ENCODE measurements around the gene TMEM143. TPM values are rescaled to one million over a fixed set of nuclear protein-coding genes. Genes with fewer than 3 reads are reported as not detected.
"Not testable (repeated sequence)": the region's sequence is repeated elsewhere in the genome, so short reads cannot be mapped to it uniquely, and the experiment has no call there.

Gene TMEM143
- total RNA-seq, 4 donors from 2014 or later = 6.7 to 21.0 (median 8.7) TPM

DNA sequence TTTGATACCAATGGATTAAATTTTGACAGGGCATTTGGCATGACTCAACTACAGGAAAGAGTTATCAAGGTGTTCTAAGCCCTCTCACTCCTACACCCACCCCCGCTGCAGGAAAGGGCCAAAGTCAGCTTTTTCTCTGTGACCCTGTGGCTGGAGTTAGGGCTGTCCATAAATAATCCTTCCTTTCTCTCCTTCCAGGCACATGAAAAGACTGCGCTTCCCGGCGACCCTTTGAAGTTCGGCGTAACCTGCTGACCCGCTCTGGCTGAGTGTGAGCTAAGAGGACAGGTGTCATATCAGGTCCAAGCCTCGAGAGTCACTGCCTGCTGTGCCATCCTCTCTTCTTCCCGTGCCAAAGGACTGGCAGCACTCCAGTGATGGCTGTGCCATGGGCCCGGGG, 68.3 kb downstream of the TMEM143 start:
- DNase-seq (ENCODE audit: low spot score in 2 of 2) = no peak
- TF ChIP-seq CTCF (IDR thresholded peaks at IDR 0.05) (no peak), POLR2A (IDR thresholded peaks at IDR 0.05) (no peak)
- intact Hi-C loops (cut with DNase I; ENCODE audit: low total_unique reads) = no loop called here
- no peak overlapping the region for H3K4me3 ChIP-seq (ENCODE audit: low read depth, poor library complexity, severe bottlenecking)
- WGBS, 2 donors = 60 to 72% methylated on average over 10 of the region's 10 CpGs

- intact Hi-C loops (cut with DNase I; ENCODE audit: low total_unique reads) = no loop called here
- H3K4me3 ChIP-seq (ENCODE audit: low read depth, poor library complexity, severe bottlenecking) = no peak overlapping the region
- TF ChIP-seq CTCF (IDR thresholded peaks at IDR 0.05) (no peak), POLR2A (IDR thresholded peaks at IDR 0.05) (no peak)
- whole genome bisulfite sequencing, 2 donors = 65 to 66% methylated on average over 4 of the region's 4 CpGs
- no peak for DNase-seq (ENCODE audit: low spot score in 2 of 2)
These were observed 70.9 kb downstream of the TMEM143 start for GRCh38 chr19:48292798-48293197.

- H3K4me3 ChIP-seq (ENCODE audit: low read depth, poor library complexity, severe bottlenecking); intact Hi-C loops (cut with DNase I; ENCODE audit: low total_unique reads); DNase-seq (ENCODE audit: low spot score in 2 of 2): not testable (repeated sequence)
- WGBS, 2 donors = 16 to 24% methylated on average over 11 of the region's 11 CpGs
These were observed 72.3 kb downstream of the TMEM143 start for GRCh38 chr19:48291489-48291815.

DNA sequence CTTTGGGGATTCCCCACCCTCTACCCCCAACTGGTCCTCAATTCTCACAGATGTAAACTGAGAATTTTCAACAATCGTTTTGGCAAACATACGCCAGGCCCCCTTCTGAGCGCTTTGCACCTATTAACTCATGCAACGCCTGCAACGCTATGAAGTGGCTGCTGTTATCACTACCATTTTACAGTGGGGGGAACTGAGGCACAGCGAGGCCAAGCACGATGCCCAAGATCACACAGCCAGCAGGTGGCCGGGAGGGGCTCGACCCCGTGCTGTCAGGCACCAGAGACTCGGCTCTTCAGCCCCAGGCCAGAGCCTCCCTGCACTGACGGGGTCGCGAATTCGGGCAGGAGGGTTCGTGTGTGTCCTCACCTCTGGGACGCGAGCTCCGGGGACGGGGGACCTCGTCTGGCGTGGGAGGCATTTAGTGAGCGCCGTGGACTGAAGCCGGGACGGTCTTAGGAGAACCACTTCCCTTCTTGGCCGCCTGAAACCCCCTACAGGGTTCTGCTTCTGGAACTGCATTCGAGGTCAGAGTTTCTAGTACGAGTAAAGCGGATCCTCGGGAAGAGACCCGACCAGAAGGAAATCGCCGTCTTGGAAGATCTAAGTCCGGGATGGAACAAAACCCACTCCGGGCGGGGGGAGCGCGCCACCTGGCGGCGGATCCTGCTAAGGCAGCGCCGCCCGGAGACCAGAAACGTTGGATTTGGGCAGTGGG, 72.8 kb downstream of the TMEM143 start:
- intact Hi-C loops (cut with DNase I; ENCODE audit: low total_unique reads) = no loop called here
- peak; percentile 70 to 96 for DNase-seq (ENCODE audit: low spot score in 2 of 2)
- WGBS, 2 donors = 0 to 1% methylated on average over 26 to 41 of the region's 45 CpGs
- TF ChIP-seq CTCF (IDR thresholded peaks at IDR 0.05) (peak in 1 of 3 donors; percentile 70), POLR2A (IDR thresholded peaks at IDR 0.05) (no peak)
- H3K4me3 ChIP-seq (ENCODE audit: low read depth, poor library complexity, severe bottlenecking) = no peak overlapping the region

GRCh38 chr19:48290401-48290770, 73.4 kb downstream of the TMEM143 start:
- intact Hi-C loops (cut with DNase I; ENCODE audit: low total_unique reads) = no loop called here
- no peak for TF ChIP-seq POLR2A (IDR thresholded peaks at IDR 0.05)
- no peak for TF ChIP-seq CTCF (IDR thresholded peaks at IDR 0.05)
- no peak for DNase-seq (ENCODE audit: low spot score in 2 of 2)
- 5 to 7% methylated on average over 10 of the region's 10 CpGs for WGBS, 2 donors
- H3K4me3 ChIP-seq (ENCODE audit: low read depth, poor library complexity, severe bottlenecking) = no peak overlapping the region

DNA sequence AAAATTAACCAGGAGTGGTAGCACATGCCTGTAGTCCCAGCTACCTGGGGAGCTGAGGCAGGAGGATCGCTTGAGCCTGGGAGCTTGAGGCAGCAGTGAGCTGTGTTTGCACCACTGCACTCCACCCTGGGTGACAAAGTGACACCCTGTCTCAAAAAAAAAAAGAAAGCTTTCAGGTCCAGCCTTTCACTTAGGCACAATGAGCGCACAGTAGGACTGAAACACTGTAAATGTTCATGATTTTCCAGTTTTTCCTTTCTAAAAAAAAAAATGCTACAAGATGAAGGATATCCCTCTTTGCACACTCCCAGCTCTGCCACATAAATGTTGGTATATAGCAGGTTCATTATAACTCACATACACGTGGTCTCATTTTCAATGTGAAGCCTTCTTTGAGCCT, 76.0 kb downstream of the TMEM143 start:
- WGBS, 2 donors = 92 to 93% methylated on average over 3 of the region's 3 CpGs
- no peak for TF ChIP-seq CTCF (IDR thresholded peaks at IDR 0.05)
- TF ChIP-seq POLR2A (IDR thresholded peaks at IDR 0.05) = no peak
- no peak for DNase-seq (ENCODE audit: low spot score in 2 of 2)
- intact Hi-C loops (cut with DNase I; ENCODE audit: low total_unique reads) = no loop called here
- no peak overlapping the region for H3K4me3 ChIP-seq (ENCODE audit: low read depth, poor library complexity, severe bottlenecking)
